AML-193 (cell line): ENCODE measurements around the gene SELENOM.
"Not testable (repeated sequence)": the region's sequence is repeated elsewhere in the genome, so short reads cannot be mapped to it uniquely, and the experiment has no call there.

Experiments
- DNase-seq, 2 experiments: peaks; one replicate each; lab custom pipeline; 2025; lab: John Stamatoyannopoulos, UW

The SELENOM gene

DNA sequence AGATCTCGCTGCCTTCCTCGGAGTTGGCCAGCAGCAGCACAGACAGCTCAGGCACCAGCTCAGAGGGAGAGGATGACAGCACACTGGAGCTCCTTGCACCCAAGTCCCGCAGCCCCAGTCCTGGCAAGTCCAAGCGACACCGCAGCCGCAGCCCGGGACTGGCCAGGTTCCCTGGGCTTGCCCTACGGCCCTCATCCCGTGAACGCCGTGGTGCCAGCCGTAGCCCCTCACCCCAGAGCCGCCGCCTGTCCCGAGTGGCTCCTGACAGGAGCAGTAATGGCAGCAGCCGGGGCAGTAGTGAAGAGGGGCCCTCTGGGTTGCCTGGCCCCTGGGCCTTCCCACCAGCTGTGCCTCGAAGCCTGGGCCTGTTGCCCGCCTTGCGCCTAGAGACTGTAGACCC is 26.5 kb upstream of the SELENOM start:
- DNase-seq, result no peak

DNA sequence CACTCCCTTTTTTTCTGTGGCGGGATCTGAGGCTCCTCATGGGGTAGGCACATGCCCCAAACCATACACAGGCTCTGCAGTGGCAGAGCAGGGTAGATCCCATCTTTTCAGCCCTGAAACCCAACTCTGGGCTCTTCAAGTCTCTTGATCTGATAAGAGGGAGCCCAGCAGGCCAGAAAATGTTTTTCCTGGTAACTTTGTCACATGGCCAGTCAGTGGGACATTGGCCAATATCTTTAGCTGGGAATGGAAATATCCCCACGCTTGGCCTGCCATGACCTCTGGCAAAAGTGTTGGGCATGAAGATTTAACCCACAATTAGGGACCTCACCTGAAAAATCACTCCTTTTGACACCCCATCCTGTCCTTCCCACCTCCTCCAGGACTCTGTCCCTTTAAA is 23.5 kb upstream of the SELENOM start:
- DNase-seq, result no peak

DNA sequence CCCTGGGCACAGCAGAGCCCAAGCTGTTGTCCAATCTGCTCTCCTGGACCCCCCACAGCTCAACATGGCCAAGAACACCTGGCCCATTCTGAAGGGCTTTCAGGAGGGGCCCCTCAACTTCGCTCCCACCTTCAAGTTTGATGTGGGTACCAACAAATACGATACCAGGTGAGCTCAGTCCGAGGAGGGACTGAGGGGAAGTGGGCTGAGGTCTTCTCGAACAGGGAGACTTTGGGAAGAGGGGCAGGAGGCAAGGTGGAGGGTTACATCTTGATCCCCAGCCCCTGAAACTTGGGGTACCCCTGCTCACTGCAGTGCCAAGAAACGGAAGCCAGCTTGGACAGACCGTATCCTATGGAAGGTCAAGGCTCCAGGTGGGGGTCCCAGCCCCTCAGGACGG is 20.8 kb upstream of the SELENOM start:
- no peak for DNase-seq

DNA sequence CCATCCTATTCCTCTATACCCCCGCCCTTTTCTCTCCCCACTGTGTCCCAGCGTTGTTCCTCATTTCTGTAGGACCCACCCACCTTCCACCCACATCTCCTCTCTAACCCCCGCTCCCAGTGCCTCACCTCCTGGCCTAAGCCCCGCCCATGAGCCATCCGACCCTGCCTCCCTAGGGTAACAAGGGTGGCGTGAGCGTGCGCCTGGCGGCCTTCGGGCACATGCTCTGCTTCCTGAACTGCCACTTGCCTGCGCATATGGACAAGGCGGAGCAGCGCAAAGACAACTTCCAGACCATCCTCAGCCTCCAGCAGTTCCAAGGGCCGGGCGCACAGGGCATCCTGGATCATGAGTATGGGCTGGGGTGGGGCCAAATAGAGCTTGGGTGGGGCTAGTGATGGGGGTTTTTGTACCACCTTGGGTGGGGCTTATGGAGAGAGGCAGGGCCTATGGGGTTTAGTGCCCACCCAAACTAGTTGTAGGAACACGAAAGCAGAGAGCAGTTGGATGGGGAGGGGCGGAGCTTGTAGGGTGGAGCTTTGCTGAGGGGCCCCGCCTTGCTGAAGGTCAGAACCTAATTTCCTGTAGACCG is 19.9 kb upstream of the SELENOM start:
- no peak for DNase-seq

DNA sequence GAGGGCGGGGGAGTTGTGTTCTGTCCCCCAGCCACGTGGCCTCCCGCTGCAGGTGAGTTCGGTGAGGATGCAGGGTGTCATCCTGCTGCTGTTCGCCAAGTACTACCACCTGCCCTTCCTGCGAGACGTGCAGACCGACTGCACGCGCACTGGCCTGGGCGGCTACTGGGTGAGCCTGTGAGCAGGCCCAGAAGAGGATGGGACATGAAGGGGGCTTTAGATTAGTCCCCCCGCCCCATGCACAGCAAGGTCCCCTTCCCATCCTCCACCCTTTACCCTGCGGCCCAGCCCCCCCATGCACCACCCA is 19.5 kb upstream of the SELENOM start:
- no peak for DNase-seq

DNA sequence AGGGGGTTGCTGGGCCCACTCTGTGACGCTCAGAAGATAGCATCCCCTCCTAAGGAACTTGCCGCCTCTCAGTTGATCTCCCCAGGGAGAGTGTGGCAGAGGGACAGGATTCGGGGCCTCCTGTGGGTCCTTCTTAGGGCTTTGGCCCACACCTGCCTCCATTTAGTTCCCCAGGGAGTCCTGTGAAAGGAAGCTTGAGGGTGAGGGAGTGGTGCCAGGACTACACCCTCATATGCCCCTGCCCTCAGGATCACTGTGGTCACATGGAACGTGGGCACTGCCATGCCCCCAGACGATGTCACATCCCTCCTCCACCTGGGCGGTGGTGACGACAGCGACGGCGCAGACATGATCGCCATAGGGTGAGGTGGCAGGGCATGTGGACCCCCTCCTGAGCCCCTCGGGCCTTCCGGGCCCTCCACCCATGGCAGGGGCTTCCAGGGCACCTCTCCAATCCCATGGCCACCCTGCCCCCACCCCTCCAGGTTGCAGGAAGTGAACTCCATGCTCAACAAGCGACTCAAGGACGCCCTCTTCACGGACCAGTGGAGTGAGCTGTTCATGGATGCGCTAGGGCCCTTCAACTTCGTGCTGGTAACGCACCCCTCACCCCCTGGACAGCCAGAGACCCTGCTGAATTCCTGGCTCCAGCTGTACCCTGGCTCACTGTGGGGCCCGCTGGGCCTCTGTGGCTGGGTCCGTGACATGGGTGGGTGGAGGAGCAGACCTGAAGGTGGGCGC is 18.9 kb upstream of the SELENOM start:
- DNase-seq, result no peak

DNA sequence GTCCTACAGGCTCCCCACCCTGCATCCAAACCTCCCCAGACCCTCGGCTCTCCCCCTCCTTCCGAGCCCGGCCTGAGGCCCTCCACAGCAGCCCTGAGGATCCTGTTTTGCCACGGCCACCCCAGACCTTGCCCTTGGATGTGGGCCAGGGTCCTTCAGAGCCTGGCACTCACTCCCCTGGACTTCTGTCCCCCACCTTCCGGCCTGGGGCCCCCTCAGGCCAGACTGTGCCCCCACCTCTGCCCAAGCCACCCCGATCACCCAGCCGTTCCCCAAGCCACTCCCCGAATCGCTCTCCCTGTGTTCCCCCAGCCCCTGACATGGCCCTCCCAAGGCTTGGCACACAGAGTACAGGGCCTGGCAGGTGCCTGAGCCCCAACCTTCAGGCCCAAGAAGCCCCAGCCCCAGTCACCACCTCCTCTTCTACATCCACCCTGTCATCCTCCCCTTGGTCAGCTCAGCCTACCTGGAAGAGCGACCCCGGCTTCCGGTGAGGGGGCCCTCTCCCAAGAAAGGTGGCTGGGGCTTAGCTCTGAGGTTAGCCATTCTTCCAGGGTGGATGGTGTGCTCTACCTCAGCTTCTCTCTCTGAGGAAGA is 18.3 kb upstream of the SELENOM start:
- DNase-seq, result no peak

DNA sequence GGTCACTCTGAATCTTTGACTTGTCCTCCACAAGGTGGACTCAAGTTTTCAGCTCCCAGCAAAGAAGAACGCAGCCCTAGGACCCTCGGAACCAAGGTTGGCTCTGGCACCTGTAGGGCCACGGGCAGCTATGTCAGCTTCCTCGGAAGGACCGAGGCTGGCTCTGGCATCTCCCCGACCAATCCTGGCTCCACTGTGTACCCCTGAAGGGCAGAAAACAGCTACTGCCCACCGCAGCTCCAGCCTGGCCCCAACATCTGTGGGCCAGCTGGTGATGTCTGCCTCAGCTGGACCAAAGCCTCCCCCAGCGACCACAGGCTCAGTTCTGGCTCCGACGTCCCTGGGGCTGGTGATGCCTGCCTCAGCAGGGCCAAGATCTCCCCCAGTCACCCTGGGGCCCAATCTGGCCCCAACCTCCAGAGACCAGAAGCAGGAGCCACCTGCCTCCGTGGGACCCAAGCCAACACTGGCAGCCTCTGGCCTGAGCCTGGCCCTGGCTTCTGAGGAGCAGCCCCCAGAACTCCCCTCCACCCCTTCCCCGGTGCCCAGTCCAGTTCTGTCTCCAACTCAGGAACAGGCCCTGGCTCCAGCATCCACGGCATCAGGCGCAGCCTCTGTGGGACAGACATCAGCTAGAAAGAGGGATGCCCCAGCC is 17.6 kb upstream of the SELENOM start:
- no peak for DNase-seq

DNA sequence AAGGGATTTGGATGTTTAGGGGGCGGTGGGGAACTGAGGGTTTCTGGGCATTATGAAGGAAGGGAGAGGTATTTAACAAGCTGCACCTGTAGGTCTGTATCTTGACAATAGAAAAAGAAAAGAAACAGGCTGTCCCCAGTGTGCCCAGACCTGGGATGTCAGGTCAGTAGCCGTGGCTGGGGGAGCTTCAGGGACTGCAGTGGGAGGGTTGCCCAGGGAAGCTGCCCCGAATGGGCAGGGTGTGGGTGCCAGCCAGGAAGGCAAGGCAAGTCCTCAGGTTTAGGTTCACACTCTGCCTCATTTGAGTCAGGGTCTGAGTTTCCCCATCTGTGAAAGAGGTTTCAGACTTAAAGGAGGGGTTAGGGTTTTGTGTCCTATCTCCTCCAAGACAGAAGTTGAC is 16.9 kb upstream of the SELENOM start:
- DNase-seq, result no peak

DNA sequence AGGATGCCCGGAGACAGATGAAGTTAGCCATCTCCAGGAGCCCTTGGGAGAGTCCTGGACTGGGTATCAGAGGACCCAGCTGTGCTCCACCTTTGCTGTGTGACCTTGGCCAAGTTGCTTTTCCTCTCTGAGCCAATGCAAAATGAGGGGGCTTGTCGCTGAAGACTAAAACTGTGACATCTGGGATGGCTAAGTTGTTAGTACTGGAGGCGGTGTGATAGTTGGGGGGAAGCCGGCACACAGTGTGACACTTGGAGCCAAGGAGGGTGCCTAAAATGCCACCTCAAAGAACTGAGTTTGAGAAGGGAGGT is 15.9 kb upstream of the SELENOM start:
- no peak for DNase-seq

DNA sequence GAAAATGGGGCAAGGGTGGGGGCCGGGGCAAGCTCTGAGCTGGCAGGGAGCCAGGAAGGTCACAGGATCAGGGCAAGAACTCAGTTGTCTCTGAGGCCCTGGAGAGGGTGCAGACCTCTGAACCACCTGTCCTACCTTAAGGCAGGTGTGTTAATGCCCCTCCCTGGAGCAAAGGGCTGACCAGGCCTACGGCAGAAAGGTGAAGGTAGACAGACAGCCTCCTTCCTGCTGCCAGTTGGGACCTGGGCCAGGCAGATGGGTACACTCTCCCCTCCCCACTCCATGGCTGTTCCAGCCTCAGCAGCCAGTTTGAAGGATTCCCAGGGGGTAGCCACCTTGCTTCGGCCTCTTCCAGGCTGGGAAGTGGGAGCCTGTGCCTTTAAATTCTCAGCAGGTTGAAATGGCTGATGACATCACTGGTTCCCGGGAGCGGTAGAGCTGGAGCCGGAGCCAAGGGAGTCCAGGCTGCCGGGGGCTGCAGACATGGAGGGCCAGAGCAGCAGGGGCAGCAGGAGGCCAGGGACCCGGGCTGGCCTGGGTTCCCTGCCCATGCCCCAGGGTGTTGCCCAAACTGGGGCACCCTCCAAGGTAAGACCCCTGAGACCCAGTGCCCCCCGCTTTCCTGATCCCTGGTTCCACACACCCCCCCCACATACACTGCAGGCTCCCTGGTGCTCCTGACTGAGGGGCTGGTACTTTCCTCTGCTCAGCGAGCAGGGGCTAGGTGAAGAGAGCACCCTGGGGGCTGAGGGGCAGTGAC is 15.3 kb upstream of the SELENOM start, which contains the start of gene INPP5J:
Gene INPP5J (plus strand): TSS at position 435 of the 760 bp plus-strand sequence. CDS start 49 bp downstream, at position 484.
- no peak for DNase-seq

DNA sequence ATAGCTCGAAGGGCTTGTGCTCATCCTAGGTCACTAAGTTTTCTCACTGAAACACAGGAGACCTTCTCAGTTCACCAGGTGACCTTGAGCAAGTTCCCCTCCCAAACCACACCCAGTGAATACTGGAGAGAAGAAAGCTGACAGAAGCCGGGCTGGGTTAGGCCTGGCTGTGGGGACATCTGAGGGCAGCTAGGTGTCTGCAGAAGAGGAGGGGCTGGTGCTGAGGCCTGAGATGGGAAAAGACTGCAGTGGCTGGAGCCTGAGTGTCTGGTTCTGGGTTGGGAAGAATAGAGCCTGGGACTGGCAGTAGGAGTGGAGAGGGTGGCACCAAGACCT is 14.8 kb upstream of the SELENOM start:
- no peak for DNase-seq

DNA sequence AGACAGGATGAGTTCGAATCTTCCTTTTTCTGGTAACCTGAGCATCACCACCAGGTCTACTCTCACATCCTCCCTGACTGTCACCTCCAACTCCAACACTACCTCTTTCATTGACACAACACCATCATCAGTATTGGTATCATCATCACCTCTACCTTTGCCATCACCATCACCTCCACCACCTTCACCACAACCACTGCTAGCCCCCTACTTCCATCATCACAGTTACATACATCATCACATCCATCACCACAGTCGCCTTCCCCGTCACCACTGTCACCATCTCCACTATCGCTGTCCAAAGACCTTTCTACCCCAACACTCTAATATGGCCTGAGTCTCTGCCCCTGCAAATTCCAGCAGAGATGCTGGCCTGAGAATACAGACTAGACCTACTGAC is 14.0 kb upstream of the SELENOM start:
- DNase-seq, result no peak

DNA sequence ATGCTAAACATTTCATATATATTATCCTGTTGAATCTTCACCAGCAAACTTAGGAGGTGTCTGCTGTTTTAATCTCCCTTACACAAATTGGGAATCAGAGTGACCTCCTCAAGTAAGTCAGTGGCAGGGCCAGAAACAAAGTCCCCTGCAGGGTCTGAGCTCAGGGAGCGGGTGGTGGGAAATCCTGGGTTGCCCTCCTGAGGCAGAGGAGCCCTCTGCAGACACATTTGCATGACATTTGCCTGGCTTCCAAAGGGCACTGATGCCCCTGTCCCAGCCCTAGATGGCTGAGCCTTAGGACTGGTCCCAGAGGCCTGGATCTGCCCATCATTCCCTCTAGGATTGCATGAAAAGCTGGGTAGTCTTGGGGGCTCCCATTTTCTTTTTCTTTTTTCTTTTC is 13.3 kb upstream of the SELENOM start:
- DNase-seq, result no peak

DNA sequence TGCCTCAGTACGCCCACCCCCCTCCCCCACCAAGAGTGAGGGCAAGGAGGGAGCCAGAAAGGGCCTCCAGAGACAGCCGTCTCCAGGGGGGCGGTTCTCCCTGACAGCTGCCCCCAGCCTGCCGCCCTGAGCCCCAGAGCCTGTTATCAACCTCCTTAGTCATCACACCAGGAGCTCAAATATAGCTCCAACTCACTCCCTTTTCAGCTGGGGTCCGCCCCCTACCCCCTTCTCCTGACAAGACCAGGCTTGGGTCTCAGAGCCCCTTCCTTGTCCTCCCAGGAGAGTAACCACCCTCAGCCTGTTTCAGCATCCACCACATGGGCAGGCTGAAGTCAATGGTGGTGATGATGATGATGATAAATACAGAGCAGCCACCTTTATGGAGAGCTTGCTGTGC is 12.9 kb upstream of the SELENOM start:
- DNase-seq, result no peak

DNA sequence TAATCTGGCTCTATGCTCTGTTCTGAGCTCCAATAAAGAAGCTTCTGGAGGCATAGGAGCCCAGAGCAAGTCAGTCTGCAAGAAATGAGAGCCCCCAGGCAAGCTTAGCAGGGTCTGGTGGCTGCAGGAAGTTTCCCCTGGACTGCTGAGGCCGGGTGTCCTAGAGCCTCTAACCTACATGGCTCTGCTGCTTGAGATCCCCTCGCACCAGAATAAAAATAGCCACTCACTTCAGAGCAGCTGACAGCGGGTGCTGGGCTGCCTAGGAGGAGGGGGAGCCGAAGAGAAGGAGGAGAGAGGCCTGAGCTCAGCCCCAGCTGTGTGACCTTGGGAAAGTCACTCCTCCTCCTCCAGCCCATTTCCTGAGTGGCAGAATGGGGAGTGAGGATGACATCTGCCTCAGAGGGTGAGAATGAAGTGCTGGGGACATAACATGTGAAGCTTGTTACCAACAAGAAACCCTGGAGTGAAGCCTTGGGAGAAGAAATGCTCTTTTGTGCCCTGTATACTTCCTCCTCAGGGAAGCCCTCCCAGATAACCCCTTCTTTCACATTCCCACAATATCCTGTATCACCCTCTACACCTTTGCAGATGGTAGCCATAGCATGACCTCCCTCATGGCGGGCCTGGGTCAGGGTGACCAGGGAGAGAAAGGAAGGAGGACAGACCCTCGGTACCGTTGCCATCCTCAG is 11.8 kb upstream of the SELENOM start:
- DNase-seq, result no peak

DNA sequence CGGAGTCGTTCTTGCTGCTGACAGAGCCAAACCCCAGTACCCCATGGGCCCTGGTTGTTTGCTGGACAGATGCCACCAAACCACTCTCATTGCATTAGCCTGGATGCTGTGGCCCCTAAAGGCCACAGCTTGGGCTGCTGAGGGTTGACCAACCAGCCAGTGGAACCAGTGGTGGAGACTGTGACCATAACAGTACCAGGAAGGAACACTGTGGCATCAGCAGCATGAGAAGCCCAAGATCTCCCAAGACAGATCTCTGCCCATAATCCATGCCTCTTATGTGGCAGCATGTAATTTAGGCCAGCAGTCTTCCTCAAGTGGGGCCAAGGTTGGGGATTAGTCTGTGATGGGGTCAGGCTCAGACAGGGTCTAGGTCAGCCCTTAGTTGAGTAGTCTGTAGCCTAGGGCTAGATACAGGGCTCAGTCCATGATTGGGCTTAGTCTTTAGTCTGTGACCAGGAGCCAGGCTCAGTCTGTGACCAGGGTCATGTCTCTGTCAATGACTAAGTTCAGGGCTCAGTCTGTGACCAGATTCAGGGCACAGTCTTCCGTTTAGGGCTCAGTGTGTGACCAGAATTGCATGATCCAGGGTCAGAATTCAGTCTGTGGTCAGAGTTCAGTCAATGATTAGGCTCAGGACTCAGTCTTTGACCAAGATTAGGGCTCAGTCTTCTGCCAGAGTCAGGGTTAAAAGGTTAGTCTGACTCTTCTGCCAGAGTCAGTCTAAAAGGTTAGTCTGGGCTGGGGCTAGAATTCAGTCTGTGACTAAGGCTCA is 10.9 kb upstream of the SELENOM start:
- no peak for DNase-seq

DNA sequence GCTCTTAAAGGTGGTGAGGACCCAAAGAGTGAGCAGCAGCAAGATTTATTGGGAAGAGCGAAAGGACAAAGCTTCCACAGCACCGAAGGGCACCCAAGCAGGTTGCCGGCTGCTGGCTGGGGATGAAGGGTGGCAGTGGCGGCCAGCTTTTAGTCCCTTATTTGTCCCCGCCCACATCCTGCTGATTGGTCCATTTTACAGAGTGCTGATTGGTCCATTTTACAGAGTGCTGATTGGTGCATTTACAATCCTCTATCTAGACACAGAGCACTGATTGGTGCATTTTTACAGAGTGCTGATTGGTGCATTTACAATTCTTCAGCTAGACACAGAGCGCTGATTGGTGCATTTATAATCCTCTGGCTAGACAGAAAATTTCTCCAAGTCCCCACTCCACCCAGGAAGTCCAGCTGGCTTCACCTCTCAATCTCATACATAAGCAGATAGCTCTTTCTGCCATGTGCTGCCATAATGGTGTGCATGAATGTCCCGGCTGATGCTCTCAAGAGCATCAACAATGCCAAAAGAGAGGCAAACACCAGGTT is 5.3 kb upstream of the SELENOM start:
- DNase-seq, result not testable (repeated sequence)

DNA sequence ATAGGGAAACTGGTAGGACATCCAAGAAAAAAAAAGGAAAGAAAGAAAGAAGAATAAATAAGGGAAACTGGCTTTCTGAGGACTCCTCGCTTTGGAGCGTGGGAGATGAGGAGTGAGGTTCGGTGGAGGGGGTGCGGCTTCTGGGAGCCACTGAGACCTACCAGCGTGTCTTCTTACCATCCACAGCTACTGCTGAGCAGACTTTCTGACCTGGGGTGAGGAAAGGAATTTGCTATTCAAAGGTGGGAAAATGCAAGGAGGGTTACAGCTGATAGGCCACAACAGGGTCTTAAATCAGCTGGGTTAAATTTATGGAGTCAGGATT is 488 bp upstream of the SELENOM start:
- DNase-seq, result no peak

DNA sequence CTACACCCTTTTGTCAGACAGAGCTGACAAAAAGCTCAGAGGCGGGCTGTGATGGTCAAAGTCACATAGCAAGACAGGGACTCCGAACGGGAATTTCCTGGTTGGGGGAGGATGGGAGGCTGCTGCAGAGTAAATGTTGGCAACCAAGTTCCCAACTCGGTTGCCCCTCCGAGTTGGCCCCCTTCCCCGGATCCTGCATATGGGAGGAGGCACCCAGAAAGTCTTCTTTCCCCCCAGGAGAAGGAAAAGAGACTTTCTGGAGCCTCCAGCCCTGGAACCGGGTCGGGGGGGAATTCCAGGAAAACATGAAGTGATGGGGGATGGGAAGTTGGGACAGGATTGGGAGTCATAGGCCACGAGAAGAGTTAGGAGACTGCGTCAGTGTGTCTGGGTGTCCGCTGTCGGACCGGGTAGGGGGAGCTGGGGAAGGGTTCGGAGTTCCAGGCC is 614 bp downstream of the SELENOM start:
- DNase-seq, result no peak

DNA sequence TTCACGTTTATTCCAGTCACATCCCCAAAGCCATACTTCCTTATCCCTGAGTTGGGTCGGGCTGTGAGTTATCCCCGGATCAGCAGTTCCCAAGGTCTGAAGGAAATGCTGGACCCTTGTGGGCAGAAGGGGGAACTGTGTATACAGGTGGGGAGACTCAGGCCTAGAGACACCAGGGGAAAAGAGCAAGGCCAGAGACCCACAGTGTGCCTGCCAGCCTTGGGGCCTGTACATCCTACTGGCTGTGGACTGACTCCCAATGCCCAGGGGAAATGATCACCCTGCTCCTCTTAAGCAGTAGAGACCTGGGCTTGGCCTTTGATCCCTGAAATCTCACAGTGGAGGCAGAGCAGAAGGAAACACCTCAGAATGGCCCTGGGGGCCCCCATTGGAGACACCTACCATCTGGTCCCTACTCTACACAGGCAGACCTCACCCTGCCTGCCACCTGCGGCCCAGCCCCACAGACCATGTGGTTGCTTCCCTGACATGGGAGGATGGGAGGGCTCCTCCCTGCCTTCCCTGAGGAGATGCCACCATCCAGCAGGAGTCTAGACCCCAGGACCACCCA is 1.3 kb downstream of the SELENOM start:
- no peak for DNase-seq
